ENCODE results near the gene CHST10.
"Not testable (repeated sequence)": the region's sequence is repeated elsewhere in the genome, so short reads cannot be mapped to it uniquely, and the experiment has no call there.

The CHST10 gene

DNA sequence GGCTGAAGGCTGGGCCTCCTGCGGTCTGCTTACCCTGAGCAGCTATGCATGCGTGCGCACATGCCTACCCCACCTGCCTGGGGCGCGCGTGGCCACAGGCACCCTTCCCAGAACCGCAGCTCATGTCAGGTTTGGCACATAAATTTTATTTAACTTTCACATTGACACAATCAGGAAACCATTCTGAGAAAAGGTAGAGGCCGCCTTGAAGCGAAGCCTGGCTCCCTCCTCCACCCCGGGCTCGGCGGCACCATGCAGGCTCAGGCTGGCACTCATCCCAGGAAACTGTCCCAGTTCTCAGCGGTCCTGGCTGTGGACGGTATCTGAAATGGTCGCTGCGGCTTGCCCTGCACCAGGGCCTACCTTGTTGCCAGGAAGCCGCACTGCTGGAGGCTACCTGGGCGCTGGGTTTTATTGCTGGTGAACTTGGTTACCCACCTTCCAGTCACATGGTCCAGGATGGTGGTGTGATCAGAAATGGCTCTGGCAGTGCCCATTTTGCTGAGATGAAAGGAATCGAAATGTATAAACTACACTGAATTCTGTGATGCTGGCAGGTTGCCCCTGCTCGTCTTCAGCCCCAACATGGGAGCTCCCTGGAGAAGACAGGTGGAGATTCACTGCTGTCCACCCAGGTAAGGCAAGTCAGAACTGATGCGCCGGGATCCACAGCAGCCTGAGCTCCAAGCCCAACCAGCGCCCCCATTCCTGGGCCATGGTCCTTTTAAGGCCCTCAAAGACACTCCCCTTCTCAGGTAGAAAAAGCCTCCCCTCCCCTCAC lies 25.5 kb downstream of the CHST10 start:
- DNase-seq, result no peak

DNA sequence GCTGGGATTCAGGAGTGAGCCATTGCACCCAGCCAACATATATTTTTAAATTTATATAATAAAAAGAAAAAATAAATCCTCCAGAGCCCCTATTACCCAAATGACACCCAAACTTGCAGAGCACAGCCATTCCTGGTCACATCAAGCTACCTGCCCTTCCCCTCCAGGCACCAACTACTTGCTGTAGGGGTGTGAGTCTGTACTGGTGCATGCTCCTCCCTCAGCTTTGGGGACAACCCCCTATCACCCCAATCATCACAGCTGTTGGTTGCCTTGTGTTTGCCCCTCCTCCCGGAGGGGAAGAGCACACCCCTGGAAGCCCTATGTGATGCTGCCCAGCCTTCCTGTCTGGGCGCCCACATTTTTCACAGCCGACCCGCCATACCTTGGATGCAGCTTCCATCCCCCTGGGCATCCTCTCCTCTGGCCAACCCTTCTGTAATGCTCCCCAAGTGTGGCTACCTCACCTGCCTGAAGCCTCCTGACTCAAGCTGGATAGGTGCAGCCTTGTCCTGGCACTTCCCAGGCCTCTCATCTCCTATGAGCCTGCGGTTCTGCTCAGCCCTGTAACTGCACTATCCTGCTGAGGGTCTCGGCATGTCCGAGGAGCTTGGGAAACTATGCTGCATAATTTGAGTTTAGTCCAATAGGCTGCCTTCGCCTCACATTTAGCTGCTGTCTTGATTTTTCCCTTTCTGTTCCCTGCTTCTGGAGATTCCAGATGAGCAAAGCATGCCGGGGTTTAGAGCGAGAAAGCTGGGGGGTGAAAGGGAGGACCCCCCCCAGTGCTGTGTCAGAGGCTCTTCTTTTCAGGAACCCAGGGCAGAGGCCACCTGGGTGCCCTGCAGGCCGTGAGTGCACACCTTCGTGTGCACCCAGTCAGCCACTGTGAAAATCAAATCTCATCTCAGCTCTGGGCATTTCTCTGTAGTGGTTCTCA lies 27.2 kb downstream of the CHST10 start:
- DNase-seq, result no peak

DNA sequence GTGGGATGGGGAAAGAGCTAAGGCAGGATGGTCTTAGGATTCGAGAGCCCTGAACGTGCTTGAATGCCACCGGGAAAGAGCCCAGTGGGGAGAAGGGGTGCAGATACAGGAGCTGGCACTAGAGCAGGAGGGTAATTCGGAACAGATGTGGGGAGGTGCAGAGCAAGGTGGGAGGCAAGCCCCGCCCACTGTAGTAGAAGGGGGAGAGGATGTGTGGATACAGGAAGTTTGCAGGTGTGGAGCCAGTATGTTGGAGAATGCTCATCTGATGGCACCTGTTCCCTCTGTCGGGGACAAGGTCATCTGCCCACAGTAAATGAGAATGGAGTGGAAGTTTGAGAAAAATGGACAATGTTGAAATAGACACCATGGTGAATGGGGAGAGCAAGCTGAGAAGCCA lies 28.8 kb downstream of the CHST10 start:
- DNase-seq, result no peak

DNA sequence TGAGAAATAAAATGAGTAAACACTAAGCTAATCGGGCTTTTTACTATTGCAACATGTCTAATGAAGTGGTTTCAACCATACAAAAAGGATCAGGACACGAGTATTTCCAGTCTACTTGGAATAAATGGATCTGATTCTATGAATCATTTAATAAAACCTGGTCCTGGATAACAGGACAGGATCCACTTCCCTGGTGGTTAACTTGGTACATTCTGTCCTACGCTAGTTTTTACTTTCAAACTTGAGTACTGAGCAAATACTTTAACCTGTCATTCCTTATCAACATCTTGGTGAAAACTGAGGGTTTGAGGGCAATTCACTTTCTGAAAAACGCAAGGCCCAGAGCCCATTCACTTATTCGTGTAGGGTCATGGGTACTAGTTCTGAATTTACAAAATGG lies 33.5 kb downstream of the CHST10 start:
- no peak for DNase-seq

DNA sequence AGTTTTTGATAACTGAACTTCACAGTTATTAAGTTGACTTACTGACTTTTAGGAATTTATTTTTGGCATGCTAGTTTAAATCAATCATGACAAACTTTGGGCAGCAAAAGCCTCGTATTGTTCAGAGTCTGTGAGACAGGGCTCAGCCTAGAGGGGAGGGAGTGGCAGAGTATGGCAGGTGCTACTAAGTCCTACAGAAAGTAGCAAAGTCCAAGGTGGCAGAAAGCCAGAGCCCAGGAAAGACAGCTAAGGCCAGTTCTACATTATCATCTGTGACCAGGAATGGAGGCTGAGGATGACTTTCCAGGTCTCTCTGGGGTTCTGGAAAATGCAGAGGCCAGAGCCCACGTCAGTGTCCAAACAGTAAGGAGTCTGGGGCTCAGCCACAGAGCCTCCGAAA lies 34.2 kb downstream of the CHST10 start:
- no peak for DNase-seq

DNA sequence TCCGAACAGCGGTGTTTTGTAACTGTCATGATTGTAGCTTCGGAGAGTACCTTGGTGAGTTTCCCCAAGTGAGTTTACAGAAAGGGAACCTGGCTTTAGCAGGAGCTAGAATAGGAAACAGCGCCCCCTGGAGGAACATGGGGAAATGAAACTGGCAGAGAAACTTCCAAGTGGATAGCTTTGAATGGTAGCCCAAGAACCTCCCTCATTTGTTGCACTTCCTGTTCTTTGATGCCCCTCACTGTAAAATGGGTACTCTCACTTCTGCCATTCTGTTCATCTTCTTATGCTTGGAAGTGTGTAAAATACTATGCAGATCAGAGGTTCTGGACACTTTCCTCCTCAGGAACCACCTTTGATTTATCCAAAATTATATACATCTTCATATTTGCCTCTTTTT lies 36.2 kb downstream of the CHST10 start:
- peak; percentile 53 for DNase-seq

DNA sequence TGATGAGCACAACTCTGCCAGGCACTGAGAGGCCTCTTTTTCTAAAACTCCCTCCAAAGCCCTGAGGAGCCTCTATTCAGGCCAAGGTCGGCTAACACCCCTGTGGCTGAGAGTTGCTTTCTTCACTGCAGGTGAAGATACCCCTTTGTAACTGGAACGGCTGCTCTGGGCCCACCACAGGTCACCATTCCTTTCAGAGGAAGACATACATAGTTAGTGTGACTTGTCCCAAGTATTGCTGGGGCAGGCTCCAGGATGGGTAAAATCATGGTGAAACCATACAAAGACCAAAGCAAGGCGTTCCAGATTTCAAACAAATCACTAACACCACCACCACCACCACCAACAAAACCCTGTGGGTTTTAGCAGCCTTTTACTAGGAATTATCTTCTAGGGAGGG lies 36.8 kb downstream of the CHST10 start:
- DNase-seq, result no peak

DNA sequence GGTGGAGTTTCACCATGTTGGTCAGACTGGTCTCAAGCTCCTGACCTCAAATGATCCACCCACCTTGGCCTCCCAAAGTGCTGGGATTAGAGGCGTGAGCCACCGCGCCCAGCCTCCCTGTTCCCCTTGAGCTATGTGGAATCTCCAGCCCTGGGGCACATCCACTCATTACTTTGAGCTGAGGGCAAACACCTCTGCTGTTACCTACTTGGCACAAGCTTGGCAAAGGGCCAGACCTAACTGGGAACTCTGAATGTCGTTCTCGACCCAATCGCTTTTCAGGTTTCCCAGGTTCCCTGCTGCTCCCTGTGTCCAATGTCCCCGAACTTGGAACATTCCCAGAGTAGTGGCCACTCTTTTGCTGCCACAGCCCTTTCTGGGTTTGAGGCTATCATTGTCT lies 40.6 kb downstream of the CHST10 start:
- DNase-seq, result no peak

DNA sequence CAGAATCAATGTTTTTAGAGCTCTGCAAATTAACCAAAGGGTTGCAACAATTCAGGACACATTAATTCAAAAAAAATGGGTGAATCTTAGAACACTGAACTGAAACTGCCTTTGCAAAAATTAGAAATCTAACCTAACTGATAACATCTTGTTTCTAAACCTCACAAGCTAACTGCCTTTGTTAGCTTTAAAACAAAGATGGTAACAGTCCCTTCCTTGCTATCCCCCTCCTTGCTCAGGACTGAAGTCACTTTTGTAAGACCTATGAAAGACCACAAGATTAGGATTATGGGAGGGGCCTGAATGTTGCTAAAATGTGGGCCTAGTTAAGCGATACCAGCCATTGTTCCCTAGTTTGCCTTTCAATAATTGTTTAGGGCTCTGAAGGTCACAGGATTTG lies 50.3 kb downstream of the CHST10 start:
- DNase-seq, result no peak

DNA sequence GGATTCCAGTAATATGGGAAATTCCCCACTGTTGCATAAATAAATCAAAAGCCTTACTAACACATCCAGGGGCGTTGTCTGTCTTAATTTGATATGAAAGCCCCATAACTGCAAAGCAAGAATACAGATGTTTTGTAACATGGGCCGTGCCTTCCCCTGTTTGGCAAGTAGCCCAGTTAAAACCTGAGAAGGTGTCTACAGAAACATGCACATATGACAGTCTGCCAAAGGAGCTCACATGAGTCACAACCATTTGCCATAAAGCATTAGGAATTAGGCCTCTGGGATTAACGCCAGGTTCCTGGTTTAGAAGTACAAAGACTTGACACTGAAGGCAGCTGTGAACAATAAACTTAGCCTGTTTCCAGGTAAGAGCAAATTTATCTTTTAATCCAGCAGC lies 52.0 kb downstream of the CHST10 start:
- DNase-seq, result peak; percentile 81

DNA sequence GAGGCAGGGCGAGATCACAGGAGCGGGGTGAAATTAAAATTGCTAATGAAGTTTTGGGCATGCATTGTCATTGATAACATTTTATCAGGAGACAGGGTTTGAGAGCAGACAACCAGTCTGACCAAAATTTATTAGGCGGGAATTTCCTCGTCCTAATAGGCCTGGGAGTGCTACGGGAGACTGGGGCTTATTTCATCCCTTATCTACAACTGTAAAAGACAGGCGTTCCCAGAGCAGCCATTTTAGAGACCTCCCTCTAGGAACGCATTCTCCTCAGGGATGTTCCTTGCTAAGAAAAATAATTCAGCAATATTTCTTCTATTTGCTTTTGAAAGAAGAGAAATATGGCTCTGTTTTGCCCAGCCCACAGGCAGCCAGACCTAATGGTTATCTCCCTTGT lies 55.2 kb downstream of the CHST10 start:
- DNase-seq, result not testable (repeated sequence)

DNA sequence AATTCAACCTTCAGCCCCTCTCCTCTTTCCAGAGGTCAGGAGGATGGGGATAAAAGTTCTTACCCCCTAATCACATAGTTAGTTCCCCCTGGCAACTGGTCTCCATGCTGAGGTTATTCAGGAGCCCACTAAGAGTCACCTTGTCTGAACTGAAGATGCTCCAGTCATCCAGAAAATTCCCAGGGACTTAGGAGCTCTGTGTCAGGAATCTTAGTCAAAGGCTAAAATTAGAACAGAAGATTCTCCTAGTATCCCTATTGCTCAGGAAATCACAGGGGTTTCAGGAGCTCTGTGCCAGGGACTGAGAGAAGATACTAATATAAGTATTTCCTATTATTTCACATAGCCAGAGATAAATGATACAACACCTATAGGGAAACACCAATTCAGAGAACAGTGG lies 57.9 kb downstream of the CHST10 start:
- DNase-seq, result no peak

DNA sequence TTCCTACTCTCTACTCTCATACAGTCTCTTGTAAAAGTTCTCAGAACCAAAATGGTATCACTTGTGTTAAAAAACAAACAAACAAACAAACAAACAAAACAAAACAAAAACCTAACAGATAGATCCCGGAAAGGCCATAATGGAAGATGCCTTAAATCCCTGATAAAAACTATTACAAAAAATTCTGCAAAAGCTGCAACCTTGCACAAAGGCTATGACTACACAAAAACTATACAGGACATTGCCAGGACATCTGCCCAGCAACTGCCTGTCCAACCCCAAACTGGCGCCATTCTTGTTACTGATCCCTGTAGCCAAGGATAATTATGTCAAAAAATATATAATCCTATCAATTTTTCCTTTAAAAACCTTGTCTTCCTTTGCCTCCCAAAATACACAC lies 58.9 kb downstream of the CHST10 start:
- no peak for DNase-seq

DNA sequence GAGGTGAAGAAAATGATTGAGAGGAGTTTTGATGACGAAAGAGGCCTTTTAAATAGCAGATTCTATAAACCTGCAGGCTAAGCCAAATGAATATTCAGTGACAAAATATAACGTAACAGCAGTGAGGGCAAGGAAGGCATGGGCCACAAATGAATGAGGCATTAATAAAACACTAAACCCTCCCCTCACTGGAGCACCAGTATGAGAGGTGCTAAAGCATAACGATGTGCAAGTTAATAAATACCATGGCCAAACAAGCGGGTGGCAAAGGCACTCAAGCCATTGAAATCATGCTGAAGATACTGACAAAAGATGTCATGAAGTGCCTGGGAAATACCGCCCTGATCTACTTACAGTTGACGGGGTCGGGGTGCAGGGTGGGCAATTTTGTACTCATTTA lies 64.9 kb downstream of the CHST10 start:
- DNase-seq, result no peak

DNA sequence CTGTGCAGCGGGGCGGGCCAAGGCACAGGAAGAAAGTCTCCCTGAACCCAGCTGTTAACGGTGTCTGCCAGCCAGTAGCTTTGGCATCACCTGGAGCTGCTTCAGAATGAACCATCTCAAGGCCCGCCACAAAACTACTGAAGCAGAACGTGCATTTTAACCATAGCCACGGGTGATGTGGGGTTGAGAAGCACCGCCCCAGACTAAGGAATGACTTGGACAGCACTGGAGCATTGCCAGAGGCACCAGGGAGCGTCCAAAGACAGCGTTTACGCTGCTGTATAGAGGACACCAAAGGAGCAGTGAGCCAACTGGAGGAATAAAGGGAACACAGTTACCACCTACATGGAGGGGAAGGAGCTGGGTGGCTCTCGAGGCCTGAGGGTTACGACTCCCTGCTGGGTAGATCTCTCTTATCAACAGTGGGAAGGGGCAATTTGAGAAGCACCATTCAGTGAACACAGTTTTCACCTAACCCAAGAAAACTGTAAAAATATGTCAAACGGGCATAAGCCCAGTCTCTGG lies 66.7 kb downstream of the CHST10 start:
- DNase-seq, result no peak

DNA sequence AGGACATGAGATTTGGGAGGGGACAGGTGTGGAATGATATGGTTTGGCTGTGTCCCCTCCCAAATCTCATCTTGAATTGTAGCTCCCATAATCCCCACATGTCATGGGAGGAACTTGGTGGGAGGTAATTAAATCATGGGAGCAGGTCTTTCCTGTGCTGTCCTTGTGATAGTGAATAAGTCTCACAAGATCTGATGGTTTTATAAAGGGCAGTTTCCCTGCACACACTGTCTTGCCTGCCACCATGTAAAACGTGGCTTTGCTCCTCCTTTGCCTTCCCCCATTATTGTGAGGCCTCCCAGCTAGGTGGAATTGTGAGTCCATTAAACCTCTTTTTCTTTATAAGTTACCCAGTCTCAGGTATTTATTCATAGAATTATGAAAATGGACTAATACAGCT lies 72.3 kb downstream of the CHST10 start:
- DNase-seq, result not testable (repeated sequence)

DNA sequence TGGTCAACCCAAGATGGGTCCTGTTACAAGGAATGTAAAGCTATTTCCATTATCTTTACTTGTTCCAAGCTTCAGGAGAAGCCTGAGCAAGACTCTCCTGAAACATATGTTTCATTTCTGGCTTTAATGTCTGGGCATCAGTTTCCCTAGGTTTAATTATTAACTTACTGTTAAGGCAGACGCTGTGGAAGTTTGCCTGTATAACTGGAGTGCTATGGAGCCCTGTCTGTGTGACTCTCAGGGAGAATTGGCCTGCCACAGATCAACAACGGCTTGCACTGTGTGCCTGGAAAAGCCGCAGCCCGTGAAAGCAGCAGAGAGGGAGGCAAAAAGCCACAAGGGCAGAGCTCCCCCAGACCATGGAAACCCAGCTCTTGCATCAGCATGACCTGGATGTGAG lies 73.0 kb downstream of the CHST10 start:
- no peak for DNase-seq

DNA sequence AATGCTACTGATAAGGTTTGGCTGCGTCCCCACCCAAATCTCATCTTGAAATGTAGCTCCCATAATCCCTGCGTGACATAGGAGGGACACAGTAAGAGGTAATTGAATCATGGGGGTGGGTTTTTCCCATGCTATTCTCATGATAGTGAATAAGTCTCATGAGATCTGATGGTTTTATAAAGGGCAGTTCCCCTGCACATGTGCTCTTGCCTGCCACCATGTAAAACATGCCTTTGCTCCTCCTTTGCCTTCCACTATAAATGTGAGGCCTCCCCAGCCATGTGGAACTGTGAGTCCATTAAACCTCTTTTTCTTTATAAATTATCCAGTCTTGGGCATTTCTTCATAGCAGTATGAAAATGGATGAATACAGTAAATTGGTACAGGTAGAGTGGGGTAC lies 75.0 kb downstream of the CHST10 start:
- DNase-seq, result not testable (repeated sequence)
